ENCODE data around the gene RUFY4. TPM values are rescaled to one million over a fixed set of nuclear protein-coding genes. Genes with fewer than 3 reads are reported as not detected.

The RUFY4 gene
- total RNA-seq, 1 experiment from 2014 or later = 0.31 TPM

DNA sequence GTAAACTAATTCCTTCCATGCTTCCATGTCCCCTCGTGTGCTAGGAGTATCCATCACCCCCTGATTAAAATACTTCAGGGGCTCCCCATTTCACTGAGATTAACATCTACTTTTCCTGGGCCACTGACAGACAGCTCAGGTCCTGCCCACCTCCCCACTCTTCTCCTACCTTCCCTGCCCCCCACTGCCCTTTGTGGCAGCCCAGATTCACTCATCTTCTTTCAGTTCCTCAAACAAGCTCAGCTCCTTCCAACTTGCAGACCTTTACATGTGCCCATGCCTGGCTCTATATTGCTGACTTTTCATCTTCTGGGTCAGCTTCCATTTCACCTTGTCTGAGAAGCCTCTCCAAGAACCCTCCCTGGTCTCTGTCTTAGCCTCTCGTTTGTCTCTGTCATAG, 12.0 kb downstream of the RUFY4 start:
- DNase-seq (ENCODE audit: low spot score) (no peak), ATAC-seq (no peak)
- CTCF ChIA-PET = interaction anchor here (1.0 to 3.4 kb wide), 3 partner anchors 12 to 295 kb away, joined by 3 to 15 read pairs (median 6); partner anchors contain the start of gene RUFY4
- H3K36me3 Mint-ChIP-seq = peaks cover under 1% of the 10 kb centered on the region; the same call in 1 of the 2 replicates
- no peak overlapping the region for H3K4me3 Mint-ChIP-seq
- no peak overlapping the region for H3K27ac Mint-ChIP-seq
- H3K27me3 Mint-ChIP-seq (ENCODE audit: low read depth) = peaks cover 2% of the 10 kb centered on the region
- peaks cover 13% of the 10 kb centered on the region for H3K9me3 Mint-ChIP-seq
- no peak for TF ChIP-seq TP53 (CRISPR knock-in tag; IDR thresholded peaks at IDR 0.05)
- no peak for TF ChIP-seq MYBL2 (CRISPR knock-in tag; IDR thresholded peaks at IDR 0.05)
- TF ChIP-seq, protein P1, sequence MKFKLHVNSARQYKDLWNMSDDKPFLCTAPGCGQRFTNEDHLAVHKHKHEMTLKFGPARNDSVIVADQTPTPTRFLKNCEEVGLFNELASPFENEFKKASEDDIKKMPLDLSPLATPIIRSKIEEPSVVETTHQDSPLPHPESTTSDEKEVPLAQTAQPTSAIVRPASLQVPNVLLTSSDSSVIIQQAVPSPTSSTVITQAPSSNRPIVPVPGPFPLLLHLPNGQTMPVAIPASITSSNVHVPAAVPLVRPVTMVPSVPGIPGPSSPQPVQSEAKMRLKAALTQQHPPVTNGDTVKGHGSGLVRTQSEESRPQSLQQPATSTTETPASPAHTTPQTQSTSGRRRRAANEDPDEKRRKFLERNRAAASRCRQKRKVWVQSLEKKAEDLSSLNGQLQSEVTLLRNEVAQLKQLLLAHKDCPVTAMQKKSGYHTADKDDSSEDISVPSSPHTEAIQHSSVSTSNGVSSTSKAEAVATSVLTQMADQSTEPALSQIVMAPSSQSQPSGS (CRISPR knock-in tag; IDR thresholded peaks at IDR 0.05; ENCODE audit: borderline replicate concordance, low read depth) = no peak
- TF ChIP-seq, protein P2, sequence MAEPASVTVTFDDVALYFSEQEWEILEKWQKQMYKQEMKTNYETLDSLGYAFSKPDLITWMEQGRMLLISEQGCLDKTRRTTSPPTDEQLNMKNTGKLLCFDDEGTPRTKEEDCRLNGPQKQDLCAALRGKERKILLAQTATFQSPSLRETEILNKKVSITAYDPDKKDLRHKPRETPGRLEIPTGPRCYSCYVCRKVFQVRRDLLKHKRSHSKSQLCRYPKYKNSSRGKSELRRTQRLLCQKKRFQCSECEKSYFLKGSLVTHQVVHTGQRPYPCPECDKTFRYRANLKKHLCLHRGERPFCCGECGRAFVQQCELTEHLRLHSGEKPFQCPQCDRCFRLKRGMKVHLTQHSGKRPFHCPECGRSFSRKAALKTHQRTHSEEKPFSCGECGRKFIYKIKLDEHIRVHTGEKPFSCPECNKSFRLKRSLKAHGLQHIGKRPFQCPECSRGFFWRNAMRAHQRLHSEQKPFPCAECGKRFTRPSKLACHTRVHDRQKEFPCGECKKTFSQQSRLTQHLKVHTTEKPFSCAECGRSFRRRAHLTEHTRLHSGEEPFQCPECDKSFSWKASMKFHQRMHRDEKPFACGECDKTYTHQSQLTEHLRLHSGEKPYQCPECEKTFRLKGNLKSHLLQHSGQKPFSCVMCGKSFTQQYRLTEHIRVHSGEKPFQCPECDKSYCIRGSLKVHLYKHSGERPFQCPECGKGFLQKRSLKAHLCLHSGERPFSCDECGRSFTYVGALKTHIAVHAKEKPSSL (CRISPR knock-in tag; conservative IDR thresholded peaks at IDR 0.05) = no peak
- POLR2A ChIA-PET = interaction anchor here (0.6 kb wide), 1 partner anchor 1745 kb away, joined by 3 read pairs; no protein-coding TSS in a partner anchor
- peaks cover 3% of the 10 kb centered on the region for H3K4me1 Mint-ChIP-seq

GRCh38 chr2:218081695-218082094, 12.6 kb downstream of the RUFY4 start:
- Mint-ChIP-seq H3K4me3 (no peak overlapping the region), H3K36me3 (peaks cover 7% of the 10 kb centered on the region; the same call in 1 of the 2 replicates), H3K4me1 (peaks cover 2% of the 10 kb centered on the region), H3K27ac (no peak overlapping the region), H3K9me3 (peaks cover 20% of the 10 kb centered on the region), H3K27me3 (ENCODE audit: low read depth) (peaks cover 8% of the 10 kb centered on the region)
- POLR2A ChIA-PET = no interaction called here
- CTCF ChIA-PET = interaction anchor here (1.0 to 2.3 kb wide), 3 partner anchors 13 to 295 kb away, joined by 3 to 7 read pairs (median 4); partner anchors contain the start of gene RUFY4
- TF ChIP-seq, protein P3, sequence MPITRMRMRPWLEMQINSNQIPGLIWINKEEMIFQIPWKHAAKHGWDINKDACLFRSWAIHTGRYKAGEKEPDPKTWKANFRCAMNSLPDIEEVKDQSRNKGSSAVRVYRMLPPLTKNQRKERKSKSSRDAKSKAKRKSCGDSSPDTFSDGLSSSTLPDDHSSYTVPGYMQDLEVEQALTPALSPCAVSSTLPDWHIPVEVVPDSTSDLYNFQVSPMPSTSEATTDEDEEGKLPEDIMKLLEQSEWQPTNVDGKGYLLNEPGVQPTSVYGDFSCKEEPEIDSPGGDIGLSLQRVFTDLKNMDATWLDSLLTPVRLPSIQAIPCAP (CRISPR knock-in tag; IDR thresholded peaks at IDR 0.05) = no peak
- TF ChIP-seq ARID4B (CRISPR knock-in tag; IDR thresholded peaks at IDR 0.05; ENCODE audit: borderline replicate concordance) (no peak), IRF2 (CRISPR knock-in tag; IDR thresholded peaks at IDR 0.05; ENCODE audit: borderline replicate concordance, low read depth) (no peak)
- TF ChIP-seq, protein P2 (CRISPR knock-in tag; conservative IDR thresholded peaks at IDR 0.05) = no peak
- ATAC-seq (no peak), DNase-seq (ENCODE audit: low spot score) (no peak)

Measured in WTC11 (cell line).